Mesenchymal stem cell (in vitro differentiated cells and primary cell): ENCODE results near the gene RAD21L1.

Experiments used
- DNase-seq: peaks from one replicate; pipeline ENCODE4 v3.0.0-alpha.2; 2013
- H2AFZ ChIP-seq: one replicate; pipeline ENCODE4 v1.6.1; 2013; ENCODE audit warnings: low read depth, mild to moderate bottlenecking, control low read depth, inconsistent platforms, low read length, moderate library complexity
- H2AK5ac ChIP-seq: 2 replicates; pipeline ENCODE4 v1.6.1; 2013; ENCODE audit warnings: low read length, moderate library complexity, mild to moderate bottlenecking, inconsistent platforms; ENCODE audit not compliant: severe bottlenecking
- H2BK120ac ChIP-seq: one replicate; pipeline ENCODE4 v1.6.1; 2013; ENCODE audit warnings: low read depth, mild to moderate bottlenecking, inconsistent platforms, low read length, moderate library complexity
- H2BK12ac ChIP-seq, 2 experiments: one replicate each; pipeline ENCODE4 v1.6.1; 2013; ENCODE audit warnings: inconsistent platforms in 2 of 2, low read length in 2 of 2, mild to moderate bottlenecking in 2 of 2, moderate library complexity in 2 of 2, control low read depth in 1 of 2
- H2BK15ac ChIP-seq: one replicate; pipeline ENCODE4 v1.6.1; 2013; ENCODE audit warnings: mild to moderate bottlenecking, low read depth, inconsistent platforms; ENCODE audit not compliant: poor library complexity, severe bottlenecking
- H2BK5ac ChIP-seq: 2 replicates; pipeline ENCODE4 v1.6.1; 2013; ENCODE audit warnings: low read depth, mild to moderate bottlenecking, low read length, control low read depth, inconsistent platforms; ENCODE audit not compliant: poor library complexity, severe bottlenecking
- H3K14ac ChIP-seq, 2 experiments: one replicate each; pipeline ENCODE4 v1.6.1; 2013; ENCODE audit warnings: inconsistent platforms in 2 of 2, low read length in 2 of 2, control low read depth in 1 of 2, mild to moderate bottlenecking in 1 of 2, moderate library complexity in 1 of 2
- H3K18ac ChIP-seq, 2 experiments: one replicate each; pipeline ENCODE4 v1.6.1; 2013; ENCODE audit warnings: inconsistent platforms in 2 of 2, low read length in 2 of 2, control low read depth in 1 of 2, low read depth in 1 of 2, mild to moderate bottlenecking in 1 of 2
- H3K23ac ChIP-seq, 2 experiments: one replicate each; pipeline ENCODE4 v1.6.1; 2013; ENCODE audit warnings: inconsistent platforms in 2 of 2, low read length in 2 of 2, mild to moderate bottlenecking in 2 of 2, moderate library complexity in 2 of 2, control low read depth in 1 of 2
- H3K27ac ChIP-seq: 2 replicates; pipeline ENCODE4 v1.5.1; 2013; ENCODE audit warnings: mild to moderate bottlenecking, moderate library complexity, low read length, control low read depth, inconsistent platforms; ENCODE audit not compliant: poor library complexity, severe bottlenecking
- H3K27me3 ChIP-seq, 2 experiments: 2 replicates each; pipeline versions ENCODE4 v1.6.1 to v1.7.0; 2013; ENCODE audit warnings: low read length in 2 of 2, mild to moderate bottlenecking in 2 of 2, moderate library complexity in 2 of 2, control low read depth in 1 of 2, inconsistent platforms in 1 of 2; ENCODE audit not compliant: control insufficient read depth in 1 of 2, insufficient read depth in 1 of 2
- H3K36me3 ChIP-seq, 2 experiments: 2 replicates each; pipeline versions ENCODE4 v1.6.1 to v1.7.0; 2013; ENCODE audit warnings: low read length in 2 of 2, control low read depth in 1 of 2, inconsistent platforms in 1 of 2, low read depth in 1 of 2, mild to moderate bottlenecking in 1 of 2; ENCODE audit not compliant: insufficient read depth in 2 of 2, control insufficient read depth in 1 of 2
- H3K4ac ChIP-seq, 2 experiments: one replicate each; pipeline ENCODE4 v1.6.1; 2013; ENCODE audit warnings: inconsistent platforms in 2 of 2, low read length in 2 of 2, mild to moderate bottlenecking in 2 of 2, moderate library complexity in 2 of 2, control low read depth in 1 of 2, low read depth in 1 of 2
- H3K4me1 ChIP-seq: 2 replicates; pipeline ENCODE4 v1.6.1; 2013; ENCODE audit warnings: low read depth, low read length, control low read depth; ENCODE audit not compliant: control insufficient read depth, insufficient read depth
- H3K4me2 ChIP-seq: 2 replicates; pipeline ENCODE4 v1.6.1; 2013; ENCODE audit warnings: low read length, mild to moderate bottlenecking, inconsistent platforms; ENCODE audit not compliant: poor library complexity, severe bottlenecking
- H3K4me3 ChIP-seq, 2 experiments: 2 replicates each; pipeline versions ENCODE4 v1.5.1 to v1.7.0; 2013; ENCODE audit warnings: low read length in 2 of 2, mild to moderate bottlenecking in 2 of 2, control low read depth in 1 of 2, low read depth in 1 of 2; ENCODE audit not compliant: insufficient read depth in 1 of 2
- H3K79me1 ChIP-seq: replicated peaks from 2 replicates; pipeline ENCODE4 v1.6.1; 2013; ENCODE audit warnings: mild to moderate bottlenecking, control low read depth, low read length, inconsistent platforms; ENCODE audit not compliant: poor library complexity, severe bottlenecking
- H3K9ac ChIP-seq: 2 replicates; pipeline ENCODE4 v1.7.0; 2013; ENCODE audit warnings: mild to moderate bottlenecking, low read length, moderate library complexity
- H3K9me3 ChIP-seq: 2 replicates; pipeline ENCODE4 v1.7.0; 2013; ENCODE audit warnings: mild to moderate bottlenecking, low read length; ENCODE audit not compliant: control insufficient read depth
- H4K8ac ChIP-seq: one replicate; pipeline ENCODE4 v1.6.1; 2013; ENCODE audit warnings: inconsistent platforms, mild to moderate bottlenecking, low read length, moderate library complexity
- H4K91ac ChIP-seq: one replicate; pipeline ENCODE4 v1.6.1; 2013; ENCODE audit warnings: mild to moderate bottlenecking, low read length, inconsistent platforms
- whole genome bisulfite sequencing: methylation state at CpG from one replicate; pipeline ENCODE4 v1.1.7; 2013; ENCODE audit warnings: mixed read lengths; 5-methylcytosine and 5-hydroxymethylcytosine counted together

Gene RAD21L1

GRCh38 chr20:1212023-1212422 lies 13.8 kb upstream of the RAD21L1 start:
- Histone ChIP-seq H2BK120ac (no peak overlapping the region), H4K91ac (no peak overlapping the region), H3K14ac (no peak overlapping the region), H3K27ac (no peak overlapping the region), H2BK15ac (no peak overlapping the region), H3K9ac (no peak overlapping the region), H3K4me2 (no peak overlapping the region), H3K23ac (no peak overlapping the region), H3K4me3 (no peak overlapping the region), H3K4ac (no peak overlapping the region), H3K27me3 (peaks cover 27 to 51% of the 10 kb centered on the region in 2 experiments), H4K8ac (no peak overlapping the region), H3K79me1 (no peaks in the 10 kb centered on the region), H2BK12ac (no peak overlapping the region), H3K4me1 (no peaks in the 10 kb centered on the region), H3K18ac (no peak overlapping the region), H3K36me3 (no peaks in the 10 kb centered on the region), H2AFZ (no peak overlapping the region), H3K9me3 (no peaks in the 10 kb centered on the region), H2AK5ac (no peak overlapping the region), H2BK5ac (no peak overlapping the region)
- no peak for DNase-seq

GRCh38 chr20:1212607-1213396 lies 13.0 kb upstream of the RAD21L1 start:
- no peak overlapping the region for H3K14ac ChIP-seq
- no peak overlapping the region for H2AFZ ChIP-seq
- H2BK120ac ChIP-seq, result no peak overlapping the region
- no peak overlapping the region for H2AK5ac ChIP-seq
- H3K27ac ChIP-seq, result no peak overlapping the region
- H3K4me2 ChIP-seq, result no peak overlapping the region
- H3K79me1 ChIP-seq, result no peaks in the 10 kb centered on the region
- H3K4ac ChIP-seq, result no peak overlapping the region
- H3K9ac ChIP-seq, result peak overlapping the region; percentile 25
- DNase-seq, result peak; percentile 81
- peaks cover 19 to 45% of the 10 kb centered on the region in 2 experiments for H3K27me3 ChIP-seq
- H3K4me1 ChIP-seq, result no peaks in the 10 kb centered on the region
- H2BK12ac ChIP-seq, result no peak overlapping the region
- H2BK15ac ChIP-seq, result no peak overlapping the region
- 15% methylated on average over 20 of the region's 21 CpGs for WGBS
- H3K23ac ChIP-seq, result no peak overlapping the region
- peak overlapping the region; percentile 29 for H4K8ac ChIP-seq
- no peak overlapping the region for H3K4me3 ChIP-seq
- no peak overlapping the region for H2BK5ac ChIP-seq
- no peaks in the 10 kb centered on the region for H3K36me3 ChIP-seq
- no peak overlapping the region for H4K91ac ChIP-seq
- H3K18ac ChIP-seq, result no peak overlapping the region
- H3K9me3 ChIP-seq, result no peaks in the 10 kb centered on the region

- H3K9ac ChIP-seq, result no peak overlapping the region
- H3K36me3 ChIP-seq, result no peaks in the 10 kb centered on the region
- H3K14ac ChIP-seq, result no peak overlapping the region
- H3K79me1 ChIP-seq, result no peaks in the 10 kb centered on the region
- H3K27me3 ChIP-seq, result peaks cover 3 to 25% of the 10 kb centered on the region in 2 experiments
- no peak overlapping the region for H2AK5ac ChIP-seq
- no peaks in the 10 kb centered on the region for H3K9me3 ChIP-seq
- H3K27ac ChIP-seq, result no peak overlapping the region
- peak; percentile 21 for DNase-seq
- H4K91ac ChIP-seq, result no peak overlapping the region
- H3K4ac ChIP-seq, result no peak overlapping the region
- H2AFZ ChIP-seq, result no peak overlapping the region
- no peak overlapping the region for H2BK15ac ChIP-seq
- 66% methylated on average over 4 of the region's 4 CpGs for WGBS
- H3K4me2 ChIP-seq, result no peak overlapping the region
- no peak overlapping the region for H2BK5ac ChIP-seq
- no peak overlapping the region for H2BK12ac ChIP-seq
- H3K4me1 ChIP-seq, result no peaks in the 10 kb centered on the region
- H3K4me3 ChIP-seq, result no peak overlapping the region
- H3K23ac ChIP-seq, result no peak overlapping the region
- H2BK120ac ChIP-seq, result no peak overlapping the region
- H3K18ac ChIP-seq, result no peak overlapping the region
- no peak overlapping the region for H4K8ac ChIP-seq
Observed at GRCh38 chr20:1214838-1215261, 11.0 kb upstream of the RAD21L1 start.

GRCh38 chr20:1215386-1216170 lies 10.3 kb upstream of the RAD21L1 start:
- WGBS, result 70% methylated on average over 6 of the region's 11 CpGs
- Histone ChIP-seq H4K91ac (no peak overlapping the region), H3K4me1 (no peaks in the 10 kb centered on the region), H3K27ac (no peak overlapping the region), H3K9ac (no peak overlapping the region), H3K4me3 (no peak overlapping the region), H4K8ac (no peak overlapping the region), H3K79me1 (no peaks in the 10 kb centered on the region), H3K18ac (no peak overlapping the region), H3K36me3 (no peaks in the 10 kb centered on the region), H3K14ac (no peak overlapping the region), H3K27me3 (peaks cover 0 to 24% of the 10 kb centered on the region in 2 experiments), H2AK5ac (no peak overlapping the region), H3K4ac (no peak overlapping the region), H2BK15ac (no peak overlapping the region), H2AFZ (no peak overlapping the region), H3K23ac (no peak overlapping the region), H2BK120ac (no peak overlapping the region), H2BK12ac (no peak overlapping the region), H3K4me2 (no peak overlapping the region), H2BK5ac (no peak overlapping the region), H3K9me3 (no peaks in the 10 kb centered on the region)
- no peak for DNase-seq
